Neural crest cell (in vitro differentiated cells): ENCODE results near the gene YES1. TPM values are rescaled to one million over a fixed set of nuclear protein-coding genes. Genes with fewer than 3 reads are reported as not detected.
A peak's percentile ranks its signal among the peaks of the same experiment; 100 is the strongest.

ENCODE experiments used
- DNase-seq: peaks from one replicate; pipeline ENCODE4 v3.0.0; 2021; ENCODE audit warnings: low read depth, mixed read lengths, low spot score
- H3K27ac Mint-ChIP-seq: one replicate; pipeline ENCODE4 v1.8.0; 2021; ENCODE audit warnings: mild to moderate bottlenecking, mixed read lengths; ENCODE audit not compliant: unreplicated experiment
- H3K27me3 Mint-ChIP-seq: 2 replicates; pipeline ENCODE4 v1.8.0; 2021; ENCODE audit warnings: low read depth, mild to moderate bottlenecking, mixed read lengths
- H3K36me3 Mint-ChIP-seq: 2 replicates; pipeline ENCODE4 v1.8.0; 2021; ENCODE audit warnings: low read depth, mild to moderate bottlenecking, mixed read lengths
- H3K4me1 Mint-ChIP-seq: 2 replicates; pipeline ENCODE4 v1.8.0; 2021; ENCODE audit warnings: mixed read lengths
- H3K4me3 Mint-ChIP-seq: one replicate; pipeline ENCODE4 v1.8.0; 2021; ENCODE audit warnings: mild to moderate bottlenecking, mixed read lengths
- H3K9me3 Mint-ChIP-seq: 2 replicates; pipeline ENCODE4 v1.8.0; 2021; ENCODE audit warnings: mixed read lengths
- long read RNA-seq: library from polyadenylated mRNA; unstranded; transcript quantifications from one replicate; pipeline ENCODE4 v2.0.0, GENCODE V29; 2020
- total RNA-seq: library from RNA; stranded (reverse); gene quantifications from 2 replicates; pipeline ENCODE4 v1.2.1, GENCODE V29; 2021
- TF ChIP-seq, protein P1 (sequence below): fragments of 200-600 bp; sonication (generic); conservative IDR thresholded peaks from 2 replicates; pipeline ENCODE4 v1.5.0; 2021; ENCODE audit warnings: antibody characterized with exemption, mild to moderate bottlenecking

The YES1 gene
- 54.7 and 58.7 TPM in 2 replicates for total RNA-seq
- long read RNA-seq, full-length matches to known transcripts: 10 of 26 reads
- long read RNA-seq, partial matches to known transcripts: 11 of 26 reads
- long read RNA-seq, other reads (novel, unspliced or antisense): 5 of 26 reads

DNA sequence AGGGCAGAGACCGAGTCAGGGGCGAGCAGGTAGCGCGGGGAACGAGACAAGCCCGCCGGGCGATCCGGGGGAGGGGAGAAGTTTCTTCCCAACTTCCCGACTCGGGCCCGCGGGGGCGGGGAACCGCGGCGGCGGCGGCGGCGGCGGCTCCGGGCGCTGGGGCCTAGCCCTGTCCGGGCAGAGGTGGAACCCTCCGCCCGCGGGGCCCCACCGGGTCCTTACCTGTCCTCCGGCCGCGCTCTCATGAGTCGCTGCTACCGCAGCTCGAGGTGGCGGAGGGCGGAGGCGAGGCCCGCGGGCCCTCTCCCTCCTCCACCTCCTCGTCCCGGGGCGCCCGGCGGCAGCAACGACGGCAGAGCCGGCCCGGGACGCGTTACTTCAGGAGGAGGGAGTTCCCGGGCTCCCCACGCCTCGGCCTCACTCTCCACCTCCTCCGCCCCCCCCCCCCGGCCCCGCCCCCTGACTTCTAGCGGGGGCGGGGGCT, at the start of gene YES1:
YES1 (minus strand) TSS at position 351 of the 484 bp plus-strand sequence. CDS start 55,415 bp downstream, outside the sequence.
- H3K4me1 Mint-ChIP-seq: peaks cover 42% of the 10 kb centered on the region
- no peaks in the 10 kb centered on the region for H3K27me3 Mint-ChIP-seq
- peak within 1 kb of the TSS; percentile 99 for H3K27ac Mint-ChIP-seq
- DNase-seq: no peak
- no peaks in the 10 kb centered on the region for H3K36me3 Mint-ChIP-seq
- H3K4me3 Mint-ChIP-seq: peak within 1 kb of the TSS; percentile 97
- H3K9me3 Mint-ChIP-seq: no peaks in the 10 kb centered on the region
- TF ChIP-seq, protein P1, sequence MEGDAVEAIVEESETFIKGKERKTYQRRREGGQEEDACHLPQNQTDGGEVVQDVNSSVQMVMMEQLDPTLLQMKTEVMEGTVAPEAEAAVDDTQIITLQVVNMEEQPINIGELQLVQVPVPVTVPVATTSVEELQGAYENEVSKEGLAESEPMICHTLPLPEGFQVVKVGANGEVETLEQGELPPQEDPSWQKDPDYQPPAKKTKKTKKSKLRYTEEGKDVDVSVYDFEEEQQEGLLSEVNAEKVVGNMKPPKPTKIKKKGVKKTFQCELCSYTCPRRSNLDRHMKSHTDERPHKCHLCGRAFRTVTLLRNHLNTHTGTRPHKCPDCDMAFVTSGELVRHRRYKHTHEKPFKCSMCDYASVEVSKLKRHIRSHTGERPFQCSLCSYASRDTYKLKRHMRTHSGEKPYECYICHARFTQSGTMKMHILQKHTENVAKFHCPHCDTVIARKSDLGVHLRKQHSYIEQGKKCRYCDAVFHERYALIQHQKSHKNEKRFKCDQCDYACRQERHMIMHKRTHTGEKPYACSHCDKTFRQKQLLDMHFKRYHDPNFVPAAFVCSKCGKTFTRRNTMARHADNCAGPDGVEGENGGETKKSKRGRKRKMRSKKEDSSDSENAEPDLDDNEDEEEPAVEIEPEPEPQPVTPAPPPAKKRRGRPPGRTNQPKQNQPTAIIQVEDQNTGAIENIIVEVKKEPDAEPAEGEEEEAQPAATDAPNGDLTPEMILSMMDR: no peak

DNA sequence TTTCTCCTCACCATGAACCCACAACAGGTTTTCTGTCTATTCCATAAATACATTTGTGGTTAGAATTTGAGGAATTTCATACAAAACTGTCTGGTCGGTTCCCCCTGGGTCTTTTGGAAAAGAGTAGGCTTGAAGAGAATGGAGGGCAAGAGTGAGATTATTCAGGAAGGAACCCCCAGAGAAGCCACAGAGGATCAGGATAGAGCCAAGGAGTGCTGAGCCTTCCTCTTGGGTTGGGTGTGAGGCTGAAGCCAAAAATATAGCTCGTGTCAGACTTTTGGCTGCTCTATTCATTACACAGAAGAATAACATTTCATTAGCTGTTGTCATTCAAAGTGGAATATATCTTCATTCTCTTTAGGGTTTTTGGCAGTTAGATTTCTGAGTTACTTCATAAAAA, 45.9 kb upstream of the YES1 start:
- Mint-ChIP-seq H3K27me3 (peaks cover 8% of the 10 kb centered on the region), H3K9me3 (no peaks in the 10 kb centered on the region), H3K4me3 (no peak overlapping the region), H3K4me1 (peaks cover 9% of the 10 kb centered on the region), H3K27ac (no peak overlapping the region), H3K36me3 (no peaks in the 10 kb centered on the region)
- no peak for DNase-seq
- TF ChIP-seq, protein P1: no peak

- Mint-ChIP-seq H3K27me3 (peaks cover 2% of the 10 kb centered on the region), H3K9me3 (no peaks in the 10 kb centered on the region), H3K36me3 (no peaks in the 10 kb centered on the region), H3K27ac (no peak overlapping the region), H3K4me3 (no peak overlapping the region), H3K4me1 (no peaks in the 10 kb centered on the region)
- TF ChIP-seq, protein P1: no peak
- no peak for DNase-seq
These were observed 41.4 kb upstream of the YES1 start for GRCh38 chr18:853471-853870.

GRCh38 chr18:850960-851359, 38.9 kb upstream of the YES1 start:
- DNase-seq: no peak
- TF ChIP-seq, protein P1: no peak
- peaks cover 2% of the 10 kb centered on the region for H3K27me3 Mint-ChIP-seq
- H3K9me3 Mint-ChIP-seq: no peaks in the 10 kb centered on the region
- no peak overlapping the region for H3K4me3 Mint-ChIP-seq
- H3K36me3 Mint-ChIP-seq: no peaks in the 10 kb centered on the region
- H3K4me1 Mint-ChIP-seq: no peaks in the 10 kb centered on the region
- no peak overlapping the region for H3K27ac Mint-ChIP-seq

GRCh38 chr18:849021-849420, 37.0 kb upstream of the YES1 start:
- Mint-ChIP-seq H3K4me3 (no peak overlapping the region), H3K9me3 (no peaks in the 10 kb centered on the region), H3K27me3 (peaks cover 2% of the 10 kb centered on the region), H3K27ac (no peak overlapping the region), H3K4me1 (no peaks in the 10 kb centered on the region), H3K36me3 (no peaks in the 10 kb centered on the region)
- no peak for DNase-seq
- TF ChIP-seq, protein P1: no peak
